Astrocyte (in vitro differentiated cells and primary cell): ENCODE measurements around the gene PET100.

Experiments used
- EZH2 ChIP-seq: IDR thresholded peaks from 2 replicates; pipeline ENCODE4 v1.6.1; 2012; ENCODE audit warnings: mild to moderate bottlenecking, low read length, inconsistent platforms; ENCODE audit not compliant: insufficient read depth
- TF ChIP-seq, protein P1 (sequence below): IDR thresholded peaks from 2 replicates; pipeline ENCODE4 v1.5.1; 2011; ENCODE audit warnings: low read depth, mild to moderate bottlenecking, inconsistent platforms, low read length, moderate library complexity; ENCODE audit not compliant: insufficient read depth

DNA sequence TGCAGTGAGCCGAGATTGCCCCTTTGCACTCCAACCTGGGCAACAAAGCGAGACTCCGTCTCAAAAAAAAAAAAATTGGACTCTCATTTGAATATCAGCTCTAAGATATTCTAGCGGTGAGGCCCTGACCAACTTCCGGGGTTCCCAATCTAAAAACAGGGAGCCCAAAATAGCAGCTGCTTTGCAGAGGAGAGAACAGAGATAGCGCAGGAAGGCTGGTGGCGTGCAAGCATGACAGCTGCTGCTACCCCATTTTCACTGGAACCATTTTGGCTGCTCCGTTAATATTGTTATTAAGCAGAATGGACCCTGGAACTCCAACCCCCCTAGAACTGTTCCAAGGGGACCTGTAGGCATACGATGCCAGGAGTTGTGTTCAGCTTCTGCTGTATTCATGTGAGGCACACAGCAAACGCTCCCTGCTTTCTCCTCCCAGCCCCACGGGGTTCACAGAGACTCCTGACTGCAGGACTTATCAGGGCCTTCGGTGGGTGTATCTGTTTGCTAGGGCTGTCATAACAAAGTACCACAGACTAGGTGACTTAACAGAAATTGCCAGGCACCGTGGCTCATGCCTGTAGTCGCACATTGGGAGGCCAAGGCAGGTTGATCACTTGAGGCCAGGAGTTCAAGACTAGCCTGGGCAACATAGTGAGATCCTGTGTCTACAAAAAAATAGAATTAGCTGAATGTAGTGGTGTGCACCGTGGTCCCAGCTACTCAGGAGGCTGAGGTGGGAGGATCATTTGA lies 18.8 kb downstream of the PET100 start:
- TF ChIP-seq, protein P1, sequence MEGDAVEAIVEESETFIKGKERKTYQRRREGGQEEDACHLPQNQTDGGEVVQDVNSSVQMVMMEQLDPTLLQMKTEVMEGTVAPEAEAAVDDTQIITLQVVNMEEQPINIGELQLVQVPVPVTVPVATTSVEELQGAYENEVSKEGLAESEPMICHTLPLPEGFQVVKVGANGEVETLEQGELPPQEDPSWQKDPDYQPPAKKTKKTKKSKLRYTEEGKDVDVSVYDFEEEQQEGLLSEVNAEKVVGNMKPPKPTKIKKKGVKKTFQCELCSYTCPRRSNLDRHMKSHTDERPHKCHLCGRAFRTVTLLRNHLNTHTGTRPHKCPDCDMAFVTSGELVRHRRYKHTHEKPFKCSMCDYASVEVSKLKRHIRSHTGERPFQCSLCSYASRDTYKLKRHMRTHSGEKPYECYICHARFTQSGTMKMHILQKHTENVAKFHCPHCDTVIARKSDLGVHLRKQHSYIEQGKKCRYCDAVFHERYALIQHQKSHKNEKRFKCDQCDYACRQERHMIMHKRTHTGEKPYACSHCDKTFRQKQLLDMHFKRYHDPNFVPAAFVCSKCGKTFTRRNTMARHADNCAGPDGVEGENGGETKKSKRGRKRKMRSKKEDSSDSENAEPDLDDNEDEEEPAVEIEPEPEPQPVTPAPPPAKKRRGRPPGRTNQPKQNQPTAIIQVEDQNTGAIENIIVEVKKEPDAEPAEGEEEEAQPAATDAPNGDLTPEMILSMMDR, result no peak
- TF ChIP-seq EZH2, result no peak
